Stimulated activated CD8-positive, alpha-beta memory T cell treated with anti-CD3 and anti-CD28 coated beads, Interleukin-4, amount 100 ng/mL, for 4 hours (primary cell): Measurements from ENCODE around the gene NUP88.

Source experiments
- DNase-seq, 2 donors: peaks; one replicate each; pipeline ENCODE4 v3.0.0-alpha.2; 2020; ENCODE audit warnings: low read depth in 2 of 2, low spot score in 1 of 2

NUP88 gene

DNA sequence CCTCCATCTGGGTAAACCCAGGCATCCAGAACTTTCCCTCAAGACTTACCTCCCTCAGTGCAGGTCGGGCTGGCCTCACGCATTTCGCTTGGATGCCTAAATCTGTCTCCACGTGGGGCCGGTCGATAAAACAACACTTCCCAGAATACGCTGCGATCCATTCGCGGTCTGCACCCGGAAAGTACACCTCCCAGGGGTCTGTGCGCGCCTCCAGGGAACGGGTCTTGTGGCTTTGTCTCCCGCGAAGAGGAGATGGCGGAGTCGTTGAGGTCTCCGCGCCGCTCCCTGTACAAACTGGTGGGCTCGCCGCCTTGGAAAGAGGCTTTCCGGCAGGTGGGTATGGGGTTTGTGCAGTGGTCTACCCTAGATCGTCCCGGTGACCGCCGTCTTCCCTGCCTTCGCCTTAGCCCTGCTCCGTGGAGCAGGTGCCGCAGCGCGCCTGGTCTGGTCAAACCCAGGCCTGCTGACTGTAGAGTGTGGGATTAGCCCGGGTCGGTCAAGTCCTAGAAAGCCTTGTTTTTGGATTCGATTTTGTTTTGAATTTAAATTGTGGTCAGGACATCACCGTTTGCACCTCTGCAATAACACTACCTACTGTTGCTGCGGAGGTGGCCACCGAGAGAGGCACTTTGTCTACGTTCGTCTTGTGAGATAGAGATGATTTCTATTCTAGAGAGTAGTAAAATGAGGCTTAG lies 644 bp upstream of the NUP88 start, which contains the start of gene RPAIN:
Gene RPAIN (plus strand): TSS at position 224 of the 695 bp plus-strand sequence. CDS start 29 bp downstream, at position 253.
- peak; percentile 63 to 78 for DNase-seq

DNA sequence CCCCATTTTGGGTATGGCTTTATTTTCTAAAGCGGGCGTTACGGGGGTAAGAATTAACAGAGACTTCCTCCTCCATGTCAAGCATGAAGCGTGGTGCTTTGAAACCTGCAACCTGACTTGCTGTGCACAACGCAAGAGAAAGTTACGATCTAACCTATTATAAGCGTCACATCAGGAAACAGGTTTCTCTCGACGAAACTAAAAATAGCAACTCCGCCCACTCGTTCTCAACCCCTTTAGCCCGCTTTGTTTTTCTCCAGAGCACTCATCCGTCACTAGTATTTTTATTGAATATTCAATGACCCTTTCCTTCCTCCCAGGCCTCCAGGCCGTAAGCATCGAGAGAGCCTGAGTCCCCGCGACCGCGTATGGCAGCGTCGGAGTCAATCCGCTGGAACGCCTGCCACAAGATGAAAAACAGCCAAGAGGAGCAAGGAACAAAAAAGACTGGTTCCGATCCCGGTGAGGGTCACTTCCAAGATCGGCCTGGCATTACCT lies 555 bp downstream of the NUP88 start:
- peak; percentile 30 to 35 for DNase-seq

DNA sequence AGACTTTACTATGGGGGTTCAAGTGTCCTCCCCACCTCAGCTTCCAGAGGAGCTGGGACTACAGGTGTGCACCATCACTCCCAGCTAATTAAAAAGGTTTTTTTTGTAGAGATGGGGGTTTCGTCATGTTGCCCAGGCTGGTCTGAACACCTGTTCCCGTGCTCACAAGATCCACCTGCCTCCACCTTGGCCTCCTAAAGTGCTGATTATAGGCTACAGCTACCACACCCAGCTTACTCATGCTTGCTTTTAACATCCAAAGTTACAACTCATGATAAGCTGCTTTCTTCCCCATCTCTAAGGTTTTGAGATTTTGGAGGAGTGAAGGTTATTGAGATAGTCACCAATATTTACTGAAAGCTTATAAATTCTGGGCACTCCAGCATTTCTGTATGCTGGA lies 2.6 kb downstream of the NUP88 start:
- no peak for DNase-seq

DNA sequence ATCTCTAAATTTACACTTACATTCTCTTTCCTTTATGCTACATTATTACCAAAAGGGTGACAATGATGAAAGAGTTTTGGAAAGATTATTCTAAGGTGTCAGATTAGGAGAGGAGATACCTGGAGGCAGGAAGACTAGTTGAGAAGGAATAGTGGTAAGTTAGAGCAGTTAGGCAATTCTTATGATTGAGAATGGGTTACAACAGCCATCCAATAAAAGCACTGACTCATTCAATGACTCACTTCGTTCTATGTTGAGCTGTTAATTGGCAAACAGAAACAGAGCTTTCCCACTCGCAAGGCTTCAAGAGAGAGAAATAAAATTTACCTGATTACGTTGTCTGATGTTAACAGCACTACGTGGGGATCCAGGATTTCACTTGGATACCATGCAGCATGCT lies 5.8 kb downstream of the NUP88 start:
- no peak for DNase-seq

DNA sequence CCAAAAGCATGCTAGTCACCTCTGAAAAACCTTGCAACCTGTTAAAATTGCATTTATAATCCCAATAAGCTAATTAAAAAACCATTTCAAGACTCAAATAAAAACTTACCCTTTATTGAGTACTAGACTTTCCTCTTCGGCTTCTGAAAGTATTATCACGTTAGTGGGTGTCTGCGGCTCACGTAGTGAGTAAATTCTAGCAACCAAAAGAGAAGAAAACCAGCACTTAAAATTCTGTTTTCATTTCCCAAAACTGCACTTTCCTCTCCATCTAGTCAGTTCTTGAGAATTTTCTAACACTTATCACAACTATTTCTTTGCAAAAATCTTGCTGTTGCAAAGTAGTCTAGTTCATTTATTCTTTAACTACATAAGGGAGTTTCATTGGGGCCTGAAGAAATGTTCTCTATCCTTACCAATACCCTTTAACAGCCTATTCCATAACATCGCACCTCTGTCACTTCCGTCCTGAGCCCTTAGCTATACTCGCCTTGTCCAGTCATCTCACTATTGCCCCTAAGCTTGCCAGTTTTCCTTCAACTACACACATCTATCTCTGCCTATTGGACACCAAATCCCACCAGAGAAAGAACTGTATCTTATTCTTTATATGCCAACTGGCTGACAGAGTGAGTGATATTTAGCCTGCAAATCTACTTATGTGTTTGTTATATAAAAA lies 8.7 kb downstream of the NUP88 start:
- DNase-seq = no peak

DNA sequence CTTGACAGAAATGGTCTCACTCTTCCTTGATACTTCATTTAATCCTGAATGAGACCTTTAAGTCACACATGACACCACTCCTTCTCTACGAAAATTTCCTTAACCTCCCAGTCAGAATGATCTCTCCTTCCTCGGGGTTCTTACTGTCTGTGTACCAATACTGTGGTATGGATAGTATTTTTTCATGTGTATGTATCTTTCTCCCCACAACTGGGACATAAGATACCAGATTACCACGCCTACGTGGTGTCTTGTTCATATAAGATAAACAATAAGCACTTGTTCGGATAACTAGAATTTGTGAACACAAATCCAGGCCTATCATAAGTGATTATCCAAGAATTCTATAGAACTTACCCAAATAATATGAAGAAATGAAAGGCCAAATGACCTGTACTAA lies 11.3 kb downstream of the NUP88 start:
- no peak for DNase-seq

DNA sequence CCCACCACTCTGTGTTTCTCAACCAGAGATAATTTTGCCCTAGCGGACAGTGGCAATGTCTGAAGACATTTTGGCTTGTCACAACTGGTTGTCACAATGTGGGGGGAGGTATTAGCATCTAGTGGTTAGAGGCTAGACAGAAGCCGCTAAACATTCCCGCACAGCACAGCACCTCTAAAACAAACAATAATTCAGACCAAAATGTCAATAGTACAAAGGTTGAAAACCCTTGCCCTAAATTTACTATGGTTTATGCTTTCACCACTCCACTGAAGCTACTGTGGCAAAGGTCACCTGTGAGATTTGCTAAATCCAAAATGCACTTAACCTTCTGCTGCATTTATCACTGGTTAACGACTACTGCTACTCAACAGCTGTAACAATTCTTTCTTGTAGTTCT lies 14.1 kb downstream of the NUP88 start:
- DNase-seq = no peak

DNA sequence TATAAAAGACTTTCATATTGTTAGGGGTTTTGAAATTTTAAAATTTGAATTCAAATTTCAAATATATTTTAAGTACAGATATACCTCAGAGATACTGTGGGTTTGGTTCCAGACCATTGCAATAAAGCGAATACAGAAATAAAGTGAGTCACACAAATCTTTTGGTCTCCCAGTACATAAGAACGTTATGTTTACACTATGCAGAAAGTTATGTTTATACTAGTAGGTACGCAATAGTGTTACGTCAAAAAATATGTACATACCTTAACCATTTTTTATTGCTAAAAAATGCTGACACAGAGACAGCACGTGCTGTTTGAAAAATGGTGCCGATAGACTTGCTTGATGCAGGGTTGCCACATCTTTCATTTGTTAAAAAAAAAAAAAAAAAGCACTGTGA lies 19.7 kb downstream of the NUP88 start:
- no peak for DNase-seq

DNA sequence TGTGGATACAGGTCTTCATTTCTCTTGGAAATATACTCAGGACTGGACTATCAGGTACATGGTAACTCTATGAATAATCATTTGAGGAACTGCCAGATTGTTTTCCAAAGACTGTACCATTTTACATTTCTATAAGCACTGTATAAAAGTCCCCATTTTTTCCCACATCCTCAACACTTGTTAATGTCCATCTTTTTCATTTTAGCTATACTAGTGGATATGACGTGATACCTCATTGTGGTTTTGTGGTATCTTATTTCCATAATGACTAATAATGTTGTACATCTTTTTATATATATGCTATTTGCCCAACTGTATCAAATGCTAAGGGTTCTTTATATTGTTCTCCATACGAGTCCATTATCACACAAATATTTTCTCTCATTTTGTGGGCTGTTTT lies 22.9 kb downstream of the NUP88 start:
- DNase-seq = no peak

DNA sequence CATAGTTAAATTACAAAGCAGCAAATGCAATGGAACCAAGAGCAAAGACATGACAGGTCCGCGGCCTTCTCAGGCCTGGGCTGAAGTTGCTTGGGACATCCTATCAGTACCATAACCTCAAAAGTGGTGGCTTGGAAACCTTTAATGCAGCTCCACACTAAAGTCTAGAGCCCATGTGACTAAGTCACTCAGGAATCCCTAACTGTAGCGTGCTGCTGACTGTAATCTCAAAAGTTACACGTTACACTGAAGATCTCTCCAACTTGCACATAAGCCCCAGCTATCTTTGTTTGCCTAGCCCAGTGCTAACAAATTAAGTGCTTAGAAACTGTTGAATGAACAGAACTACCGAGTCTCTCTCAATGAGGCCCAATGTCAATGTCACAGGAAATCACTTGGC lies 27.8 kb downstream of the NUP88 start:
- no peak for DNase-seq

DNA sequence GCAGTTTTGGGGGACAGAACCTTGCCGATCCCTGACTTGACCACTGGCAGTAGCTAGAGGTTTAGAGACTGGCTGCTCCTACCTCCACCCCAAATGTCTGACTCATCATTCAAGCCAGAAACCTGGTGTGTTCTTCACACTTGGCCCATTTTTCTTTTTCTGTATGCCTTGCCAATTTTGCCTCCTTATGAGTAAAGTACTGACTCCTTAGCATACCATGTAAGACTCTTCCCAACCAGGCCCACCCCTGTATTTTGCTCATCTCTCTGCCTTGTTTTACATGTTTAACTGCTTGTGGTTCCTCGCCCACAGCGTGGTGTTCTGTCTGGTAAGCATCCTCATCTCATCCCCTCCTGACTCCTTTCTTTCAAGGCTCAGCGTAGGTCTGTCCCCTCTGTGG lies 37.9 kb downstream of the NUP88 start:
- DNase-seq = no peak

DNA sequence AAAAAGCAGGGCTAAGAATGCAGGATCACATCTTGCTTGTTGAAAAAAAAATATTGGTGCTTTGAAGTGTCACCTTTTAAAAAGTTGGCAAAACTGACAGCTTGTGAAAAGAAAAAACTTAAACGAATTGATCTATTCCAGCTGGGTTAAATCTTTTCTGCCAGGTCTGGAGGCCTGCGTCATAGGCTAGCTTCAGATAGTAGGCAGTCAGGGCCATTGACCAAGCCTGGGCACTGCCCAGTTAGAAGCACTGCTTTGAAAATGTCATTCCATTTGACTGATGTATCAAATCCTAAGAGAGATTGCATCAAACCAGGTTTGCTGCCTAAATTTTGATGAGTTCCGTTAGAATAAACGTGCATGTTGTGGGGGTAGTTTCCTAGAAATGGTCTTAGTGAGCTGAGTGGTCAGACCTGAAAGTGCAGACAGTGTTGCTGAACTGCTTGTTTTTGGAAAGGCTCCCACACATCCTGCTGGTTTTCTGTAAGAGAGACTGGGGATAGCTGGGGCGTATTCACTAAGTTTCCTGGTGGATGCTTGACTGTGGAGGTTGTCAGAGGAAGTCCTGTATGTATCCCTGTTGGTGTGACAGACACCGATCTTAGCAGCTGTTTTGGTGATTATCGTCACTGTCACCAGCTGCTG lies 38.8 kb downstream of the NUP88 start:
- DNase-seq = no peak

DNA sequence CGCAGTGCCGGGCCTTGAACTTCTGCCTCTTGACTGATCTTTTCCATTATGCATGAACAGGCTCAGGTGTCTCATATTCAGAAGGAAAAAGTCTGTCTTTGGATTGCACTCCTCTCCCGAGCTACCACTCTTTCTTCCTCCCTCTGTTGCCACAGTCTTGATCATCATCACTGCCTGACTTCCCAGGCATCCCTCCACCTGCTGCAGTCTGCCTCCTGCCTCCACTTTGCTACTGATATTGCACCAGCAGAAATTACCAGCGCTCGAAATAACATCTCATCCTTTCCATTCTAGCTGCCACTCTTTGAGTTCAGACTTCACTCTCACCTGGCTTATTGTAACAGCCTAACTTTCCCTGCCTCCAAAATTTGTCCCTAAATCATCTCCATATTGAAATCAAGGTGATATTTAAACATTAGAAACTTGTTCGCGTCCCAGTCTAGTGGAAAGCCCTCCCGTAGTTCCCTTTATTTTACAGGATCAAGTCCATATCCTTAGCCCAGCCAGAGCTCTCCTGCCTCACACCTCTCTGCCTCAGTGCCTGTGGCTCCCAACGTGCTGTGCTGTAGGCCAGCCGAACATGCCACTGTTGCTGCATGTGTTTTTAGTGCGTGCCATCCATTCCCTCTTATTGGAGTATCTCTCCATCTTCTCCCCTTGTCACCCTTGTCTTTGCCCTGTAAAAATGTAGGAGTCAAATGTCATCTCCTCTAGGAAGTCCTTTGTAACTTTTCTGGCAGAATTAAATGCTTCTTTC lies 39.9 kb downstream of the NUP88 start:
- no peak for DNase-seq

DNA sequence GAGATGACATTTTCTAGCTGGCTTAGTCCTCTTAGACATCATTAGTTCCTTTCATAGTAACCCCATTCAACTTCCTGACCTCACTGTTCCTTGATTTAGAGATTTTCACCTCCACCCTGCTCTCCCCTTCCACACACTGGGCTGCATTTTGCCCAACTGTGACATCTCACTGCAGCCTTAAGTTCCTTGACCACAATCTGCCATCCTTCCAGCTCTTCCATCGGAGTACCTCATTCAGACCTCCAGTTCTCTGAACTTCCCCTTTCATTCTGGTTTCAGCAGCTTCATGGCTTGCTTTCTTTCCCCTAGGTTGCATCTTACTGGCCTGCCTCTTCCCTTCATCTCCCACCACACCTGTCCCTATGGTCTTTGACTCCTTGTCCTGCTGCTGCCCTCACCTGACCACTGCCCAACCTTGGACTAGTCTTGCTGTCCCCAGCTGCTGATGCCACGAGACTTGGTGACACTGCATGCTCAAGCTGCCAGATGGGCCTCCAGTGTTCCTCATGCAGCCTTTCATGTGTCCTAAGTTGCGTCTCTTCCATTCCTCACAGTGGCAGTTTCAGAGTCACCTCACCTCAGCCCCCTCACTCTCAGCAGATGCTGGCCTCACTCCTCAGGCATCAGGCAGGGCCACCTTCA lies 40.8 kb downstream of the NUP88 start:
- no peak for DNase-seq

DNA sequence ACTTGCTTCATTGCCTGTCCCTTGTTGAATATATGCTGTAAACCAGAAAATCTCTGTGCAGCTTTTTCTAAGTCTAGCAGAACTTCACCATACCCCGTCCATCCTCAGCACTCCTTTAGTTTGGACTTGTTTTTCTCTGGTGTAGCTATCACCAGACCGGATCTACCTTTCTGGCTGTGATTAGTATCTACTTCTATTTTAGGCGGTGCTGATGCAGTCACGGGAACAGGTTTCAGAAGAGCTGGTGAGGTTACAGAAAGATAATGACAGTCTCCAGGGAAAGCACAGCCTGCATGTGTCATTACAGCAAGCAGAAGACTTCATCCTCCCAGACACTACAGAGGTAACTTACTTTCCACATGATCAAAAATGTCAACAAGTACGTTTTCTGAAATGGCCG lies 46.4 kb downstream of the NUP88 start:
- DNase-seq = no peak

DNA sequence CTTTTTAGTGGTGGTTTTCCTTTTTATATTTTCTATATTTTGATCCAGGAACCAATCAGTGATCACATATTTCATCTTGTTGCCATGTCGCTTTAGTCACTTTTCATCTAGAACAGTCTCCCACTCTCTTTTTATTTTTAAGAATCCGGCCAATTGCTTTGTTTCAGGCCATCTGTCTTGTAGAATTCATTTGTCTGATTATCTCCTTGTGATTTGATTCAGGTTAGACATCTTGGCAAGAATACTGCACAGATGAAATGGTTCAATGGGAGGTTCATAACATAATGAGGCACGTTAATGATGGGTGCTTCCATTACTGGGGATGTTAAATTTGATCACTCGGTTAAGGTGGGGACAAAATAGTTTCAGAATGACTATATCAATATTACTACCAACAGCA lies 49.1 kb downstream of the NUP88 start:
- DNase-seq = no peak

DNA sequence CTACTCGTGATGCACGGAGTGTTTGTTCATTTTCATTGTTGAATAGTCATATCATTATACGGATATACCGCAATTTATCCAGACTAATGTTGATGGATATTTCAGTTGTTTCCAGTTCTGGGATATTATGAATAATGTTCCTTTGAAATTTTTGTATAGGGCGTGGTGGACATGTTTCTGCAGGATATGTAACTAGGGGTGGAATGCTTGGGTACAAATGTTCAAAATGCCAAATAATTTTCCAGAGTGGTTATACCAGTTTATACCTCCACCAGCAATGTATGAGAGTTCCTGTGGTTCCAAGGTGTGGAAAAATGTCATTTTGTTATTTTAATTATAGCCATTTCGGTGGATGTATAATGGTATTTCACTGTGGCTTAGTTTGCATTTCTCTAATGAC lies 53.6 kb downstream of the NUP88 start:
- no peak for DNase-seq

DNA sequence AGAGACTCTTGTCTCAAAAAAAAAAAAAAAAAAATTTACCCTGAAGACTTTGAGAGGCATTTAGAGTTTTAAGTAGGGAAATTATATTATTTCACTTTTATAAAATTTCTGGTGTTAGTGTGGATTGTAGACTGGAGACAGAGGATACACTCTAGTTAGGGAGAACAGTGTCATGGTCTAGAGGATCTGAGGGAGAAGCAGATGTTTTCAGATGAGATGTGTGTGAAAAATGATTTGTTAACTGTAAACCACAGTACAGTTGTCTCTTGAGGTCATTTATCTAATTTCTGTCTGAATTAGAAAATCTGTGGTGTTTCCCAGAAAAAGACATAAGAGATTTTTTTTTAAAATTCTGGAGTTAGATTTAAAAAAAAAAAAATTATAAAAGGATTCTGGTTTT lies 54.8 kb downstream of the NUP88 start:
- DNase-seq = no peak

DNA sequence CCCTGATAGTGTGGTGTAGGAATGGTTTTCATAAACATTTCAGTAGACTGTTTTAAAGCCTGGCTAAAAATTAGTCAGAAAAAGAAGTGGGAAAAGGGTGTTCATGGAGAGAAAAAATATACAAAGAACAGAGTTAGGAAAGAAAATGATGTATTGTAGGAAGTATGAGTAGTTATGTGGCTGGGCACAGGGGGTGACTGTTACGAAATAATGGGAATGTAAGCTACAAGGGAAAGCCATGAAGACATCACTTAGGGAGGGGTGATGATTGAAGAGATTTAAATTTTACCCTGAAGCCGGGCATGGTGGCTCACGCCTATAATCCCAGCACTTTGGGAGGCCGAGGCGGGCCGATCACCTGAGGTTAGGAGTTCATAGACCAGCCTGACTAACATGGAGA lies 55.3 kb downstream of the NUP88 start:
- no peak for DNase-seq

DNA sequence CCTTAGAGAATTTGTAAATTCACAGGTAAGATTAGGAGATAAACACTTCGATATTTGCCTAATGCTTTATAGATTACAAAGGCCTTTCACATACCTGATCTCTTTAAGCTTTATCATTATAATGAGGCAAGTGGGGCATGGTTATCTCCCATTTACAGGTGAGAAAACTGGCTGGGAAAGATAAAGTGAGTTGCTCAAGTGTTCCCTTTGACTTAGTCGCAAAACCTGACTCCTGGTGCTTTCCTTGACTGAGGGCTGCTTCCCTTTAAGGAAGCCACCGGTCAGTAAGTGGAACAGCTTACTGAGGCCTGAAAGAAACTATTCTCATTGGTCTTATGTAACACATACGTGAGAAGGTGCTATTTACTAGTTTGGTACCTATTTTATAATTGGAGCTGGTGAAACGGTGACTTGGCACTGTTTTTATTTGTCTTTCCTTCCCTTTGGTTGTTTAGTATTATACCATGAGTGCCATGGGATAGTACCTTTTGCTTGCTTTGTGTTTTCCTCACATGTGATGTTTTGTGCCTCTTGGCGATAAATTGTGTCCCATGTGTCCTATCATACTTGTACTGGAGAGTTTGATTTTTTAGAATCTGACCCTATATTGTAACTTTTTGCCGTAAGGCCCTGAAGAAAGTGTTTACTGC lies 57.2 kb downstream of the NUP88 start:
- no peak for DNase-seq

DNA sequence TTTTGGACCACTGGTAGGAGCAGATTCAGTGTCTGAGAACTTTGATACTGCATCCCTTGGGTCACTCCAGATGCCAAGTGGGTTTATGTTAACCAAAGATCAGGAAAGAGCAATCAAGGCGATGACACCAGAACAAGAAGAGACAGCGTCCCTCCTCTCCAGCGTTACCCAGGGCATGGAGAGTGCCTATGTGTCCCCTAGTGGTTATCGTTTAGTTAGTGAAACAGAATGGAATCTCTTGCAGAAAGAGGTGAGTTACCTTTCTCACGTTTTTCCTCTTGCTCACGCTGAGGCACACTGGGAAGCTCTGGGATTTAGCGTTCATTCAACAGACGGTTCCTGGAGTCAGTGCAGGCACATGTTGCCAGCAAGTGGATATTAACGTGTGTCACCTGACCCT lies 58.0 kb downstream of the NUP88 start:
- no peak for DNase-seq
